NB4 (cell line): ENCODE results near the gene ZNF407.

Experiments
- DNase-seq: peaks from one replicate; pipeline ENCODE4 v3.0.0; 2010; ENCODE audit warnings: low read depth
- H3K4me3 ChIP-seq: one replicate; pipeline ENCODE4 v1.5.1; 2011; ENCODE audit warnings: mild to moderate bottlenecking, low read depth, low read length, moderate library complexity
- CTCF ChIP-seq: IDR thresholded peaks from one replicate; pipeline ENCODE4 v1.5.1; 2012; ENCODE audit warnings: low read depth, low read length
- MAX ChIP-seq: IDR thresholded peaks from 2 replicates; pipeline ENCODE4 v1.6.1; 2011; ENCODE audit warnings: low read depth, low read length
- MYC ChIP-seq: IDR thresholded peaks from 2 replicates; pipeline ENCODE4 v1.6.1; 2011; ENCODE audit warnings: low read depth, low read length
- POLR2A ChIP-seq: IDR thresholded peaks from 2 replicates; pipeline ENCODE4 v1.6.1; 2011; ENCODE audit warnings: mild to moderate bottlenecking; ENCODE audit not compliant: insufficient read length; ENCODE audit errors: extremely low read depth

ZNF407 gene

GRCh38 chr18:74791501-74792194, 194.0 kb downstream of the ZNF407 start:
- TF ChIP-seq MYC (no peak), MAX (no peak), POLR2A (no peak), CTCF (no peak)
- no peak for DNase-seq
- H3K4me3 ChIP-seq, result no peak overlapping the region

- no peak for TF ChIP-seq MYC
- no peak for TF ChIP-seq MAX
- TF ChIP-seq CTCF, result no peak
- TF ChIP-seq POLR2A, result no peak
- no peak for DNase-seq
- no peak overlapping the region for H3K4me3 ChIP-seq
Measured at GRCh38 chr18:74793746-74794145, 196.1 kb downstream of the ZNF407 start.

- TF ChIP-seq MAX (no peak), POLR2A (no peak), CTCF (no peak), MYC (no peak)
- DNase-seq, result no peak
- H3K4me3 ChIP-seq, result no peak overlapping the region
Measured at GRCh38 chr18:74795751-74796150, 198.1 kb downstream of the ZNF407 start.

- no peak for TF ChIP-seq CTCF
- no peak for TF ChIP-seq MYC
- no peak for TF ChIP-seq POLR2A
- TF ChIP-seq MAX, result no peak
- H3K4me3 ChIP-seq, result no peak overlapping the region
- DNase-seq, result no peak
Measured at GRCh38 chr18:74796211-74796610, 198.5 kb downstream of the ZNF407 start.

- no peak overlapping the region for H3K4me3 ChIP-seq
- TF ChIP-seq CTCF, result no peak
- TF ChIP-seq MYC, result no peak
- no peak for TF ChIP-seq POLR2A
- TF ChIP-seq MAX, result no peak
- DNase-seq, result no peak
Measured at GRCh38 chr18:74796841-74797576, 199.3 kb downstream of the ZNF407 start.
